HEK293 (cell line): ENCODE results near the gene FBXO5.

Experiments
- CTCF ChIA-PET: fragments of 350-600 bp; formaldehyde crosslinking; extraction: SDS; loops from one replicate; lab custom pipeline; 2021; ENCODE audit warnings: antibody characterized with exemption; lab: Yijun Ruan, JAX
- POLR2A ChIA-PET: fragments of 300-600 bp; formaldehyde crosslinking; extraction: SDS; loops from one replicate; lab custom pipeline; 2020; ENCODE audit warnings: antibody characterized with exemption, inconsistent platforms; lab: Yijun Ruan, JAX
- H3K27ac ChIP-seq: fragments of 200-500 bp; sonication (Bioruptor generic); 2 replicates; pipeline ENCODE4 v1.5.1; 2014; ENCODE audit warnings: low read depth, low read length, control low read depth, inconsistent platforms; ENCODE audit errors: extremely low read depth
- H3K36me3 ChIP-seq, 2 experiments: fragments of 200-500 bp in 1 of 2; sonication (Bioruptor generic) in 1 of 2; 1 replicate in 1 of 2; 2 replicates in 1 of 2; pipeline ENCODE4 v1.5.1; 2014 to 2017; ENCODE audit warnings: inconsistent platforms in 2 of 2, low read length in 2 of 2; ENCODE audit not compliant: control insufficient read depth in 2 of 2, insufficient read depth in 1 of 2
- H3K4me1 ChIP-seq: fragments of 200-500 bp; sonication (Bioruptor generic); 2 replicates; pipeline ENCODE4 v1.5.1; 2014; ENCODE audit warnings: mild to moderate bottlenecking, low read length, inconsistent platforms; ENCODE audit not compliant: control insufficient read depth, insufficient read depth
- H3K4me3 ChIP-seq: 2 replicates; pipeline ENCODE4 v1.5.1; 2011; ENCODE audit warnings: low read depth, mild to moderate bottlenecking, control low read depth, low read length, moderate library complexity
- H3K9me3 ChIP-seq: fragments of 200-500 bp; sonication (Bioruptor generic); 2 replicates; pipeline ENCODE4 v1.5.1; 2014; ENCODE audit warnings: low read depth, low read length, inconsistent platforms; ENCODE audit not compliant: control insufficient read depth, insufficient read depth
- FEZF1 ChIP-seq: fragments of 450-650 bp; formaldehyde crosslinking; IDR thresholded peaks from 2 replicates; pipeline ENCODE4 v1.5.1; 2016; ENCODE audit warnings: missing biosample characterization, missing genetic modification characterization
- GLIS1 ChIP-seq: fragments of 450-650 bp; formaldehyde crosslinking; IDR thresholded peaks from 2 replicates; pipeline ENCODE4 v1.5.1; 2016; ENCODE audit warnings: missing biosample characterization, missing genetic modification characterization
- HOXA7 ChIP-seq: sonication (generic); formaldehyde crosslinking; IDR thresholded peaks from 2 replicates; pipeline ENCODE4 v1.8.1; 2022; ENCODE audit warnings: missing genetic modification reagents, borderline replicate concordance
- KLF1 ChIP-seq: fragments of 450-650 bp; formaldehyde crosslinking; IDR thresholded peaks from 2 replicates; pipeline ENCODE4 v1.5.1; 2016; ENCODE audit warnings: missing biosample characterization, missing genetic modification characterization
- KLF16 ChIP-seq: fragments of 450-650 bp; formaldehyde crosslinking; IDR thresholded peaks from 2 replicates; pipeline ENCODE4 v1.5.1; 2017; ENCODE audit warnings: missing biosample characterization, missing genetic modification characterization
- MEIS1 ChIP-seq: sonication (generic); formaldehyde crosslinking; IDR thresholded peaks from 2 replicates; pipeline ENCODE4 v1.8.1; 2022; ENCODE audit warnings: missing genetic modification reagents, mild to moderate bottlenecking, borderline replicate concordance
- MYNN ChIP-seq: fragments of 450-650 bp; formaldehyde crosslinking; IDR thresholded peaks from 2 replicates; pipeline ENCODE4 v1.5.1; 2016; ENCODE audit warnings: missing biosample characterization, missing genetic modification characterization, borderline replicate concordance
- PRDM1 ChIP-seq: fragments of 450-650 bp; formaldehyde crosslinking; IDR thresholded peaks from 2 replicates; pipeline ENCODE4; 2016; ENCODE audit warnings: missing biosample characterization, missing genetic modification characterization
- SP3 ChIP-seq: fragments of 450-650 bp; formaldehyde crosslinking; IDR thresholded peaks from 2 replicates; pipeline ENCODE4 v1.5.1; 2016; ENCODE audit warnings: missing biosample characterization, missing genetic modification characterization
- YY1 ChIP-seq: fragments of 450-650 bp; formaldehyde crosslinking; IDR thresholded peaks from 2 replicates; pipeline ENCODE4 v1.5.1; 2018; ENCODE audit warnings: missing biosample characterization, missing genetic modification characterization
- ZBTB44 ChIP-seq: fragments of 450-650 bp; IDR thresholded peaks from 2 replicates; pipeline ENCODE4 v1.5.1; 2018; ENCODE audit warnings: missing biosample characterization, mild to moderate bottlenecking, missing genetic modification characterization
- ZBTB49 ChIP-seq: fragments of 450-650 bp; formaldehyde crosslinking; IDR thresholded peaks from 2 replicates; pipeline ENCODE4 v1.5.1; 2016; ENCODE audit warnings: missing biosample characterization, missing genetic modification characterization, low read depth
- ZNF10 ChIP-seq: fragments of 450-650 bp; formaldehyde crosslinking; IDR thresholded peaks from 2 replicates; pipeline ENCODE4 v1.5.1; 2017; ENCODE audit warnings: missing biosample characterization, missing genetic modification characterization
- ZNF174 ChIP-seq: fragments of 450-650 bp; formaldehyde crosslinking; IDR thresholded peaks from 2 replicates; pipeline ENCODE4 v1.5.0; 2017; ENCODE audit warnings: missing biosample characterization, mild to moderate bottlenecking, missing genetic modification characterization
- ZNF221 ChIP-seq: fragments of 450-650 bp; formaldehyde crosslinking; IDR thresholded peaks from 2 replicates; pipeline ENCODE4 v1.5.1; 2017; ENCODE audit warnings: missing biosample characterization, missing genetic modification characterization, borderline replicate concordance
- ZNF223 ChIP-seq: fragments of 450-650 bp; formaldehyde crosslinking; IDR thresholded peaks from 2 replicates; pipeline ENCODE4 v1.5.1; 2016; ENCODE audit warnings: missing biosample characterization, missing genetic modification characterization
- ZNF26 ChIP-seq: fragments of 450-650 bp; formaldehyde crosslinking; IDR thresholded peaks from 2 replicates; pipeline ENCODE4 v1.5.1; 2016; ENCODE audit warnings: missing biosample characterization, missing genetic modification characterization
- ZNF37A ChIP-seq: fragments of 450-650 bp; IDR thresholded peaks from 2 replicates; pipeline ENCODE4 v1.5.1; 2018; ENCODE audit warnings: missing biosample characterization, missing genetic modification characterization
- ZNF404 ChIP-seq: fragments of 450-650 bp; formaldehyde crosslinking; IDR thresholded peaks from 2 replicates; pipeline ENCODE4 v1.5.1; 2017; ENCODE audit warnings: missing biosample characterization, missing genetic modification characterization
- ZNF416 ChIP-seq: fragments of 450-650 bp; formaldehyde crosslinking; IDR thresholded peaks from 2 replicates; pipeline ENCODE4 v1.5.1; 2016; ENCODE audit warnings: missing biosample characterization, missing genetic modification characterization
- ZNF513 ChIP-seq: fragments of 450-650 bp; IDR thresholded peaks from 2 replicates; pipeline ENCODE4 v1.5.1; 2018; ENCODE audit warnings: missing biosample characterization, missing genetic modification characterization
- ZNF549 ChIP-seq: fragments of 450-650 bp; IDR thresholded peaks from 2 replicates; pipeline ENCODE4 v1.5.1; 2018; ENCODE audit warnings: missing biosample characterization, missing genetic modification characterization, mild to moderate bottlenecking, inconsistent platforms, moderate library complexity
- ZNF626 ChIP-seq: fragments of 450-650 bp; sonication (Bioruptor Pico); formaldehyde crosslinking; IDR thresholded peaks from 2 replicates; pipeline ENCODE4 v1.5.1; 2018; ENCODE audit warnings: missing biosample characterization, missing genetic modification characterization, inconsistent platforms
- ZNF747 ChIP-seq: fragments of 450-650 bp; formaldehyde crosslinking; IDR thresholded peaks from 2 replicates; pipeline ENCODE4 v1.5.1; 2016; ENCODE audit warnings: missing biosample characterization, missing genetic modification characterization
- ZSCAN16 ChIP-seq: fragments of 450-650 bp; formaldehyde crosslinking; IDR thresholded peaks from 2 replicates; pipeline ENCODE4 v1.5.1; 2016; ENCODE audit warnings: missing biosample characterization, missing genetic modification characterization
- TF ChIP-seq, protein P1 (sequence below): fragments of 450-650 bp; formaldehyde crosslinking; IDR thresholded peaks from 2 replicates; pipeline ENCODE4 v1.5.0; 2017; ENCODE audit warnings: missing biosample characterization, missing genetic modification characterization, borderline replicate concordance
- TF ChIP-seq, protein P2 (sequence below): fragments of 450-650 bp; formaldehyde crosslinking; IDR thresholded peaks from 2 replicates; pipeline ENCODE4 v1.5.1; 2016; ENCODE audit warnings: missing biosample characterization, missing genetic modification characterization

FBXO5 gene

GRCh38 chr6:152981989-152982903 is 595 bp downstream of the FBXO5 start:
- ChIA-PET CTCF (interaction anchor here (0.6 to 0.9 kb wide), 3 partner anchors 19 to 714 kb away, joined by 3 to 6 read pairs (median 3); no protein-coding TSS in a partner anchor), POLR2A (interaction anchor here (0.7 to 1.9 kb wide), 15 partner anchors 9 to 497 kb away, joined by 3 to 55 read pairs (median 6); partner anchors contain the start of gene MTRF1L)
- peak overlapping the region; percentile 100 for H3K4me3 ChIP-seq
- H3K9me3 ChIP-seq = no peaks in the 10 kb centered on the region
- H3K4me1 ChIP-seq = peaks cover 4% of the 10 kb centered on the region; the same call in 1 of the 2 replicates
- peaks cover 8 to 60% of the 10 kb centered on the region in 2 experiments for H3K36me3 ChIP-seq
- peak overlapping the region; percentile 84 for H3K27ac ChIP-seq
- no peak for TF ChIP-seq ZNF416 (tag by site-specific recombination)
- no peak for TF ChIP-seq ZBTB49 (tag by site-specific recombination)
- no peak for TF ChIP-seq ZNF626
- TF ChIP-seq ZNF513 = no peak
- TF ChIP-seq ZBTB44 (tag by site-specific recombination) = no peak
- TF ChIP-seq SP3 (tag by site-specific recombination) = peak; percentile 34; the same call in 1 of the 2 replicates
- no peak for TF ChIP-seq PRDM1
- no peak for TF ChIP-seq ZSCAN16
- TF ChIP-seq MEIS1 (CRISPR knock-in tag) = no peak
- peak; percentile 68; the same call in 1 of the 2 replicates for TF ChIP-seq YY1 (tag by site-specific recombination)
- TF ChIP-seq, protein P1, sequence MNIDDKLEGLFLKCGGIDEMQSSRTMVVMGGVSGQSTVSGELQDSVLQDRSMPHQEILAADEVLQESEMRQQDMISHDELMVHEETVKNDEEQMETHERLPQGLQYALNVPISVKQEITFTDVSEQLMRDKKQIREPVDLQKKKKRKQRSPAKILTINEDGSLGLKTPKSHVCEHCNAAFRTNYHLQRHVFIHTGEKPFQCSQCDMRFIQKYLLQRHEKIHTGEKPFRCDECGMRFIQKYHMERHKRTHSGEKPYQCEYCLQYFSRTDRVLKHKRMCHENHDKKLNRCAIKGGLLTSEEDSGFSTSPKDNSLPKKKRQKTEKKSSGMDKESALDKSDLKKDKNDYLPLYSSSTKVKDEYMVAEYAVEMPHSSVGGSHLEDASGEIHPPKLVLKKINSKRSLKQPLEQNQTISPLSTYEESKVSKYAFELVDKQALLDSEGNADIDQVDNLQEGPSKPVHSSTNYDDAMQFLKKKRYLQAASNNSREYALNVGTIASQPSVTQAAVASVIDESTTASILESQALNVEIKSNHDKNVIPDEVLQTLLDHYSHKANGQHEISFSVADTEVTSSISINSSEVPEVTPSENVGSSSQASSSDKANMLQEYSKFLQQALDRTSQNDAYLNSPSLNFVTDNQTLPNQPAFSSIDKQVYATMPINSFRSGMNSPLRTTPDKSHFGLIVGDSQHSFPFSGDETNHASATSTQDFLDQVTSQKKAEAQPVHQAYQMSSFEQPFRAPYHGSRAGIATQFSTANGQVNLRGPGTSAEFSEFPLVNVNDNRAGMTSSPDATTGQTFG = no peak
- TF ChIP-seq ZNF10 (tag by site-specific recombination) = no peak
- no peak; the same call in 1 of the 2 replicates for TF ChIP-seq KLF1 (tag by site-specific recombination)
- TF ChIP-seq ZNF221 = no peak
- 0 out of 2 replicates have a peak, but pooled peaks have one; percentile 9 for TF ChIP-seq KLF16
- TF ChIP-seq MYNN (tag by site-specific recombination) = no peak
- TF ChIP-seq ZNF223 = no peak
- peak; percentile 48 for TF ChIP-seq GLIS1
- no peak for TF ChIP-seq ZNF549
- TF ChIP-seq FEZF1 (tag by site-specific recombination) = no peak
- no peak for TF ChIP-seq ZNF26
- TF ChIP-seq, protein P2, sequence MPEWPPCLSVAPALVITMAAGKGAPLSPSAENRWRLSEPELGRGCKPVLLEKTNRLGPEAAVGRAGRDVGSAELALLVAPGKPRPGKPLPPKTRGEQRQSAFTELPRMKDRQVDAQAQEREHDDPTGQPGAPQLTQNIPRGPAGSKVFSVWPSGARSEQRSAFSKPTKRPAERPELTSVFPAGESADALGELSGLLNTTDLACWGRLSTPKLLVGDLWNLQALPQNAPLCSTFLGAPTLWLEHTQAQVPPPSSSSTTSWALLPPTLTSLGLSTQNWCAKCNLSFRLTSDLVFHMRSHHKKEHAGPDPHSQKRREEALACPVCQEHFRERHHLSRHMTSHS (tag by site-specific recombination) = no peak
- TF ChIP-seq ZNF37A = no peak
- TF ChIP-seq ZNF747 (tag by site-specific recombination) = no peak
- no peak for TF ChIP-seq ZNF174 (tag by site-specific recombination)
- no peak for TF ChIP-seq ZNF404
- no peak for TF ChIP-seq HOXA7 (CRISPR knock-in tag)
